ELR (cell line): ENCODE measurements around the gene UBC.

Experiments
- DNase-seq: peaks from one replicate; pipeline ENCODE4 v3.0.0-alpha.2; 2015; ENCODE audit warnings: low read depth

UBC gene

DNA sequence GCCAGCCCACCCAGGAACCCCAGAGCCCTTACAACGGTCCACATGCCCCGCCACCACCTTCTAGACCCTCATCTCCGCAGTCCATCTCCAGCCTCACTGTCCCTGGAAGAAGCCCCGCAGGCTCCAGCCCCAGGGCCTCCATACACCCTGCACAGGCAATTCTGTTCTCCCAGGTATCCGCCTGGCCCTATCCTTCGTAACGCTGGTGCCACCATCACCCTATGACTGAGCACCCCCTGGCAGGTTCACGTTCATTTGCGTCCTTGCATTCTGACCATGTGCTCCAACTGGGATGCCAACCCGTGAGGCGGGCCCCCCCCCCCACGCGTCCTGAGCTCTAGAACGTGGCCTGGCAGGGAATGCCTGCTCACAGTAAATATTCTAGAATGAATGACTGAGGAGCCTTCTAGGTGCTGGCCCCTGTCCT, 50.1 kb downstream of the UBC start:
- DNase-seq: no peak

DNA sequence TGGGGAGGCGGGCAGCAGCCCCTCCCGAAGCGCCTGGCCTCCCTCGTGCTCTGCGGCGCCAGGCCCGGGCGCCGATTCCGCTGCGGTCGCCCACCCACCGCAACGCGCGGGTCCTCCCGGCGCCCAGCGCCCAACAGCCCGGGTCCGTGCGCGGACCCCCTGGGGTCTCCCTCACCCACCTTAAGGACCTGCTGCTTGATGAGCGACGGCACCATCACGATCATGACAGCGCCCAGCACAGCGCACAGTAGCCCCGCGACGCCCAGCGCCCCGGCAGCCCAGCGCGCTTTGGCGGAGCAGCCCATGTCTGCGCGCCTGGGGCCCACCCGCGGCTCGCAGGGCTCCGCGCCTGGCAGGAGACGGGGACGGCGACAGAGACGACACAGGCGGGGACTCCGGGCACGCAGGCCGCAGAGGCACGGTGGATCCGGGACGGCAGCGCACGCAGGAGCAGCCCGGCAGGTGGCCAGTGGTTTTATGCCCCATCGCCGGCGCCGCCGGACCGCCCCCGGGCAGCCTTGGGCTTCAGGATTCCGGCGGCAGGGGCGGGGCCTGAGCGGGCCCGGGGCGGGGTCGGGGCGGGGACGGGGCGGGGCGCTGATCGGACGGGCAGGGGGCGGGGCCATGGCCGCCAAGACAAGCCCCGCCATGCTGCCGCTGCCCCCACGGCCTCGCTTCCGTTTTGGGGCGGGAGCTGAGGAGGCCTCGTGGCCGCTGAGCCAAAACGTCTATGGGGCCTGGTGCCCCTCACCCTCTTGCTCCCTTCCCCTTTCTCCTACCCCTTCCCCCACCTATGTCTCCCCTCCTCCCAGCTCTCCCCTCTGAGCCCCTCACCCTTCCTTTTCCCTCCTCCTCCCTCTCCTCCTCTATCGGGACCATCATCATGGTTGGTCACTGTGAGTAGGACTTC, 50.8 kb downstream of the UBC start, which contains the start of gene SCARB1:
Gene SCARB1 (minus strand): TSS at position 449 of the 910 bp plus-strand sequence. CDS start 144 bp downstream, at position 305.
- DNase-seq: peak; percentile 86

DNA sequence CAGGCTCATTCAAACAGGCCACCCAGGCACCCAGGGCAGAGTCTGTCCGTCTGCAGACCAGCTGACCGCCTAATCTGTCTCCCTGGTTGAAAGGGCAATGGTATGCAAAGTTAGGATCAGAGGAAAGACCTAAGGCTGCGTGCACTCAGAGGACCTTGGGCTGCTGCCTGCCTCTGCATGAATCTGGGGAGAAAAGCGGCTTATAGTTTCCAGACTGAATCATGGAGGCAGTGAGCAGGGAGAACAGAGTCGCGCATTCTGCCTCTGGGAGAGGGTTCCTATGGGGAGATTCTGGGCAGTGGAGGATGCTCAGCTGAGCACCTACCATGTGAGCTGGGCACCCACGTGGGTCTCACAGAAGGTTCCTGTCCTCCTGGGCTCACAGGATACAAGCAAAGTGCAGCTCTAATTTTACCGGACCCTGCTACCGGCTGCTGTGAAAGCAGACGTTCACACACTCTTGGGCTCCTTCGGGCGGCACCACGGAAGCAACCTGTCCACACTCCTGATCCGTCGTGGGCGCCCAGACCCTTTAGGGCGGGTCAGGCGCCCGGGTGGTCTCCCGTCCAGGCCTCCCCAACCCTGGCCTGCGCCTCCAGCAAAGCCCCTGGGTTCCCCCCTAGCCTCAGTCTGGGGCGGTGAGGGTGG, 51.6 kb downstream of the UBC start:
- DNase-seq: peak; percentile 56

DNA sequence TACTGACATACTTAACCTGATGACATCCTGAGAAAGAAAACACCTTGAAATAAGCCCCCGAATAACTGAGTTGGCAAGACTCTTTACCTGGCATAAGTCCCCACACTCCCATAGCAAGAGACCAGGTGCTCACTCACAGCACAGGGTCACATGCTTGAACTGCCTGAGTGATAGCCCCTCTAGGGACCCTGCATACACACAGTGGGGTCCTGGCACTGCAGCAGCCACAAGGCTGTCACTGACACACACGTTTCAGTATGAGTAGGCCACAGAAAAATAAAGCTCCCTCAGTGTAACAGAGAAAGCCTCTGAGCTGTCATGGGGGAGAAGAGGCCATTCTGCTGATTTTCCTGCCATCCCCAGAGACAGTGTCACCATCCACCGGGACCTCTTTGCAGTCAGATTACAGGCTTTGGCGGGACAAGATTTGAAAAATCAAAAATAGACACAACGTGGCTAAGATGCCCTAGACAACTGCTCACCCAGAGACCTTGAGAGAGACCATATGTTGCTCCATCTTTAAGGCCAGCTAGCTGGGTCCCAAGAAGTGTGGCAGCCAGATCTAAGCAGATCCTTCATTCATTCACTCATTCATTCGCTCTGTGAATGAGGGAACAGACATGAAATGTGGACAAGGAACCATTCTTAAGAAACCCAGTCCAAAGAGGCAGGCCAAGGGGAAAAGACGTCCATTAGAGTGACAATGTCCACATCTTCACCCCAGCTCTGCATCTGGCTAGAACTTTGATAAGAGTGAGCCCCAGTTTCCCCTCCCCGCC, 52.4 kb downstream of the UBC start:
- DNase-seq: no peak
